HK-2 (cell line): ENCODE data around the gene USP32.
"Not testable (repeated sequence)": the region's sequence is repeated elsewhere in the genome, so short reads cannot be mapped to it uniquely, and the experiment has no call there.

Experiments used
- DNase-seq: peaks from one replicate; pipeline ENCODE4 v3.0.0-alpha.2; 2018; ENCODE audit not compliant: unreplicated experiment

The USP32 gene

GRCh38 chr17:60378187-60378586 is 13.7 kb downstream of the USP32 start:
- not testable (repeated sequence) for DNase-seq

- peak; percentile 2 for DNase-seq
These were observed 19.0 kb downstream of the USP32 start for GRCh38 chr17:60372790-60373483.

GRCh38 chr17:60371818-60372510 is 20.0 kb downstream of the USP32 start:
- no peak for DNase-seq

GRCh38 chr17:60371416-60371815 is 20.5 kb downstream of the USP32 start:
- no peak for DNase-seq

GRCh38 chr17:60369727-60370126 is 22.2 kb downstream of the USP32 start:
- no peak for DNase-seq

- DNase-seq = no peak
These were observed 28.1 kb downstream of the USP32 start for GRCh38 chr17:60363700-60364405.

- no peak for DNase-seq
These were observed 29.6 kb downstream of the USP32 start for GRCh38 chr17:60362329-60362728.

GRCh38 chr17:60361889-60362288 is 30.0 kb downstream of the USP32 start:
- DNase-seq = no peak

GRCh38 chr17:60359415-60359814 is 32.5 kb downstream of the USP32 start:
- DNase-seq = no peak

- no peak for DNase-seq
These were observed 33.2 kb downstream of the USP32 start for GRCh38 chr17:60358606-60359225.

GRCh38 chr17:60356940-60357339 is 35.0 kb downstream of the USP32 start:
- DNase-seq = no peak

- DNase-seq = no peak
These were observed 36.0 kb downstream of the USP32 start for GRCh38 chr17:60355663-60356594.

GRCh38 chr17:60354223-60354622 is 37.7 kb downstream of the USP32 start:
- DNase-seq = no peak

- DNase-seq = no peak
These were observed 38.2 kb downstream of the USP32 start for GRCh38 chr17:60353773-60354172.

- DNase-seq = no peak
These were observed 39.4 kb downstream of the USP32 start for GRCh38 chr17:60352569-60352968.

- DNase-seq = no peak
These were observed 39.9 kb downstream of the USP32 start for GRCh38 chr17:60352071-60352470.

GRCh38 chr17:60351012-60351695 is 40.8 kb downstream of the USP32 start:
- DNase-seq = no peak

GRCh38 chr17:60348616-60349015 is 43.3 kb downstream of the USP32 start:
- no peak for DNase-seq

- no peak for DNase-seq
These were observed 46.7 kb downstream of the USP32 start for GRCh38 chr17:60345233-60345632.

- not testable (repeated sequence) for DNase-seq
These were observed 49.4 kb downstream of the USP32 start for GRCh38 chr17:60342492-60342891.

- DNase-seq = no peak
These were observed 56.6 kb downstream of the USP32 start for GRCh38 chr17:60335289-60335688.
